ENCODE data around the gene KCTD3. TPM values are rescaled to one million over a fixed set of nuclear protein-coding genes. Genes with fewer than 3 reads are reported as not detected.

The KCTD3 gene
- polyA plus RNA-seq, 3 donors = 5.9 to 8.7 (median 6.7) TPM

- no peak overlapping the region for H3K9ac ChIP-seq (ENCODE audit: insufficient read depth, low read length, poor library complexity, severe bottlenecking)
- Mint-ChIP-seq H3K27ac (peak overlapping the region in 1 of 7 donors; percentile 10), H3K4me1 (no peaks in the 10 kb centered on the region), H3K4me3 (no peak overlapping the region), H3K36me3 (peaks cover 40 to 58% of the 10 kb centered on the region in 2 donors), H3K9me3 (no peaks in the 10 kb centered on the region), H3K27me3 (ENCODE audit: low read depth in 3 of 3) (no peaks in the 10 kb centered on the region)
- no peak overlapping the region for H3K4me2 ChIP-seq (replicated peaks; ENCODE audit: extremely low read depth, low read length, poor library complexity, severe bottlenecking)
- intact Hi-C loops (cut with micrococcal nuclease) = no loop called here
- H3K27me3 ChIP-seq (ENCODE audit: control insufficient read depth in 2 of 2, insufficient read depth in 2 of 2, low read length in 2 of 2) = no peaks in the 10 kb centered on the region
- no peaks in the 10 kb centered on the region for H4K20me1 ChIP-seq (ENCODE audit: insufficient read depth, low read length)
- H3K36me3 ChIP-seq (replicated peaks in 1 of 2; ENCODE audit: control insufficient read depth in 1 of 2, insufficient read depth in 2 of 2, low read length in 2 of 2) = peaks cover 14 to 32% of the 10 kb centered on the region in 2 donors
- H3K9me3 ChIP-seq (replicated peaks in 1 of 2; ENCODE audit: control insufficient read depth in 1 of 2, insufficient read depth in 1 of 2, low read length in 2 of 2) = no peaks in the 10 kb centered on the region
- no peak overlapping the region for H3K27ac ChIP-seq (ENCODE audit: low read depth in 1 of 2, low read length in 2 of 2)
- no peak for DNase-seq
- no peaks in the 10 kb centered on the region for H3K79me2 ChIP-seq (ENCODE audit: insufficient read depth, low read length)
- TF ChIP-seq CTCF (IDR thresholded peaks at IDR 0.05) = no peak
- H3K4me1 ChIP-seq (ENCODE audit: control insufficient read depth in 1 of 2, insufficient read depth in 2 of 2, low read length in 2 of 2) = no peaks in the 10 kb centered on the region
- no peak overlapping the region for H2AFZ ChIP-seq (ENCODE audit: insufficient read depth, low read depth, low read length, poor library complexity, severe bottlenecking)
- no peak overlapping the region for H3K4me3 ChIP-seq (replicated peaks in 1 of 3; ENCODE audit: low read depth in 2 of 3, low read length in 3 of 3)
These were observed 33.2 kb downstream of the KCTD3 start for GRCh38 chr1:215600258-215600792.

GRCh38 chr1:215600867-215601266 lies 33.8 kb downstream of the KCTD3 start:
- no peaks in the 10 kb centered on the region for H4K20me1 ChIP-seq (ENCODE audit: insufficient read depth, low read length)
- H2AFZ ChIP-seq (ENCODE audit: insufficient read depth, low read depth, low read length, poor library complexity, severe bottlenecking) = no peak overlapping the region
- H3K27ac ChIP-seq (ENCODE audit: low read depth in 1 of 2, low read length in 2 of 2) = no peak overlapping the region
- TF ChIP-seq CTCF (IDR thresholded peaks at IDR 0.05) = no peak
- no peak overlapping the region for H3K4me3 Mint-ChIP-seq
- no peaks in the 10 kb centered on the region for H3K27me3 Mint-ChIP-seq (ENCODE audit: low read depth in 3 of 3)
- no peaks in the 10 kb centered on the region for H3K4me1 ChIP-seq (ENCODE audit: control insufficient read depth in 1 of 2, insufficient read depth in 2 of 2, low read length in 2 of 2)
- H3K79me2 ChIP-seq (ENCODE audit: insufficient read depth, low read length) = no peaks in the 10 kb centered on the region
- no peak for DNase-seq
- H3K36me3 ChIP-seq (replicated peaks in 1 of 2; ENCODE audit: control insufficient read depth in 1 of 2, insufficient read depth in 2 of 2, low read length in 2 of 2) = peaks cover 14 to 37% of the 10 kb centered on the region in 2 donors
- intact Hi-C loops (cut with micrococcal nuclease) = no loop called here
- no peak overlapping the region for H3K4me2 ChIP-seq (replicated peaks; ENCODE audit: extremely low read depth, low read length, poor library complexity, severe bottlenecking)
- no peaks in the 10 kb centered on the region for H3K4me1 Mint-ChIP-seq
- H3K9ac ChIP-seq (ENCODE audit: insufficient read depth, low read length, poor library complexity, severe bottlenecking) = no peak overlapping the region
- H3K9me3 Mint-ChIP-seq = no peaks in the 10 kb centered on the region
- no peak overlapping the region for H3K27ac Mint-ChIP-seq
- WGBS (ENCODE audit: insufficient coverage) = 97% methylated on average over 8 of the region's 10 CpGs
- no peaks in the 10 kb centered on the region for H3K9me3 ChIP-seq (replicated peaks in 1 of 2; ENCODE audit: control insufficient read depth in 1 of 2, insufficient read depth in 1 of 2, low read length in 2 of 2)
- peaks cover 39 to 58% of the 10 kb centered on the region in 2 donors for H3K36me3 Mint-ChIP-seq
- H3K4me3 ChIP-seq (replicated peaks in 1 of 3; ENCODE audit: low read depth in 2 of 3, low read length in 3 of 3) = no peak overlapping the region
- no peaks in the 10 kb centered on the region for H3K27me3 ChIP-seq (ENCODE audit: control insufficient read depth in 2 of 2, insufficient read depth in 2 of 2, low read length in 2 of 2)

Data from CD14-positive monocyte (primary cell).